ENCODE measurements around the gene CD207.

CD207 gene

DNA sequence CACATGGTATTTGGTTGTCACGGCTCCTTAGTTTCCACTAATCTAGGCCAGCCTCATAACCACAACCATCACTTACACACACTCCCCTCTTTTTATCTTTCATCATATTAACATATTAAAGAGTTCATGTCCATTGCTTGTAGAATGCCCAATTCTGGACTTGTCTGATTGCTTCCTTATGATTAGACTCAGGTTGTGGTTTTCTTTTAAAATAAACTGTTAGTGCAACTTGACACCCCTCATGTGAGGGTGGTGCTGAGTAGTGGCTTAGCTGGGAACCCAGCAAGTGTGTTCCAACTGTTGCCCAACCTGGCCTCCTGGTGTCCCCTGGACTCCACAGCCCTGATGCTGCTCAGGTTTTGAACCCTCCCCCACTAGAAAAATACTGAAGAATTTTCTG, 20.1 kb upstream of the CD207 start:
- TF ChIP-seq, protein P1, sequence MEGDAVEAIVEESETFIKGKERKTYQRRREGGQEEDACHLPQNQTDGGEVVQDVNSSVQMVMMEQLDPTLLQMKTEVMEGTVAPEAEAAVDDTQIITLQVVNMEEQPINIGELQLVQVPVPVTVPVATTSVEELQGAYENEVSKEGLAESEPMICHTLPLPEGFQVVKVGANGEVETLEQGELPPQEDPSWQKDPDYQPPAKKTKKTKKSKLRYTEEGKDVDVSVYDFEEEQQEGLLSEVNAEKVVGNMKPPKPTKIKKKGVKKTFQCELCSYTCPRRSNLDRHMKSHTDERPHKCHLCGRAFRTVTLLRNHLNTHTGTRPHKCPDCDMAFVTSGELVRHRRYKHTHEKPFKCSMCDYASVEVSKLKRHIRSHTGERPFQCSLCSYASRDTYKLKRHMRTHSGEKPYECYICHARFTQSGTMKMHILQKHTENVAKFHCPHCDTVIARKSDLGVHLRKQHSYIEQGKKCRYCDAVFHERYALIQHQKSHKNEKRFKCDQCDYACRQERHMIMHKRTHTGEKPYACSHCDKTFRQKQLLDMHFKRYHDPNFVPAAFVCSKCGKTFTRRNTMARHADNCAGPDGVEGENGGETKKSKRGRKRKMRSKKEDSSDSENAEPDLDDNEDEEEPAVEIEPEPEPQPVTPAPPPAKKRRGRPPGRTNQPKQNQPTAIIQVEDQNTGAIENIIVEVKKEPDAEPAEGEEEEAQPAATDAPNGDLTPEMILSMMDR (conservative IDR thresholded peaks at IDR 0.05; ENCODE audit: low read length), result no peak
- DNase-seq (ENCODE audit: low read depth), result peak; percentile 48
- H3K4me3 ChIP-seq (ENCODE audit: low read length), result no peak overlapping the region

DNA sequence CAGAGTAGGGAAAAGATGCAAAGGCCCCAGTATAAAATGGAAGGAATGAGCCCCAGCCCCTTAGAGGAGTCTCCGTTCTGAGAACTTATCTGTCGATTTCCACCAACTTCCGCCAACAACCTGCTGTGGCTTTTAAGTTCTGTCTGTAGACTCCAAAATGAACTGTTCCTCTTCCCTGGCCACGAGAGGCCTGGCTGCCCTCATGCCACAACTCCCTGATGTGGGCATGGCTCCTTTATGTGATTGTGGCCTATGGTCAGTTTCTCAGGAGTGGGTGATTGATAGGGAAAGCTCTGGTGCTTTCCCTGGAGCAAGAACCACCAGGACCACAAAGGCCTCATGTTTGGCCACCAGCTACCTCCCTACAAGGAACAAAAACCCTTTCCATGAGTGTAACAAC, 18.8 kb upstream of the CD207 start:
- no peak for DNase-seq (ENCODE audit: low read depth)
- TF ChIP-seq, protein P1 (conservative IDR thresholded peaks at IDR 0.05; ENCODE audit: low read length), result no peak
- no peak overlapping the region for H3K4me3 ChIP-seq (ENCODE audit: low read length)

DNA sequence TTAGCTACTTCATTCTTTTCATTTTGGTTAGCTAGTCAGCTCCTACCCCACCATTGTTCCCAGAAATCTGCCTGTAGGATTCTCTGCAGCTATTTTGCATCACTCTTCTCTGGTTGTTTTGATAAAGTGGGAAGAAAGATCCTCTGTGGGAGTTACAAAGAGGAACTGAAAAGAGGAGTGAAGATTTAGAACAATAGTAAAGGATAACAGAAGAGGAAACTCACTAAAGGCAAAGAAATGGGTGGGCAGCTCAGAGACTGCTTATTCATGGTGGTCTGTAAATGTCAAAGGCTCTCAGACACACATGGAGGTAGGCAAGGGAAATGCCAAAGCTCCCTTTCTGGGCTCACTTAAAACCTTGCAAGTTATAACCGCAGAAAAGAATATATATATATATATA, 17.2 kb upstream of the CD207 start:
- DNase-seq (ENCODE audit: low read depth), result no peak
- TF ChIP-seq, protein P1 (conservative IDR thresholded peaks at IDR 0.05; ENCODE audit: low read length), result no peak

DNA sequence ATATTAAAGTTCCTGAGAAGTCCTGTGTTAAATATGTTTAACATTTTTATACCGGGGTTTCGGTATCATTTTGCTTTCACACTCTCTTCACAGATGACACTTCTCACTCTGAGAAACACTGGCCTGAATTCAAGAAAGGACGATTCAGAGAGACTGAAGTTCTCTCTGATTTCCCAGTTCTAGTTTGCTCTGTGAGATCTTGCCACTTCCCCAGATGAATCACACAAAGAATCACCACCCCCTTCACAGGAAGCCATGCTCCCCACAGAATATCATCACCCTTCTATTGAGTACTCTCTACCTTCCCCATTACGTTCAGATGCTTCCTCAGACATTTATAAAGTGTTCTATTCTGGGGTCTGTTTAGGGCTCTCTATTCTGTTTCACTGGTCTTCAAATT, 16.1 kb upstream of the CD207 start:
- no peak overlapping the region for H3K4me3 ChIP-seq (ENCODE audit: low read length)
- DNase-seq (ENCODE audit: low read depth), result no peak
- TF ChIP-seq, protein P1 (conservative IDR thresholded peaks at IDR 0.05; ENCODE audit: low read length), result no peak

More for the DNA sequence above, 17.2 kb upstream of the CD207 start:
- H3K4me3 ChIP-seq (ENCODE audit: low read length), result no peak overlapping the region

DNA sequence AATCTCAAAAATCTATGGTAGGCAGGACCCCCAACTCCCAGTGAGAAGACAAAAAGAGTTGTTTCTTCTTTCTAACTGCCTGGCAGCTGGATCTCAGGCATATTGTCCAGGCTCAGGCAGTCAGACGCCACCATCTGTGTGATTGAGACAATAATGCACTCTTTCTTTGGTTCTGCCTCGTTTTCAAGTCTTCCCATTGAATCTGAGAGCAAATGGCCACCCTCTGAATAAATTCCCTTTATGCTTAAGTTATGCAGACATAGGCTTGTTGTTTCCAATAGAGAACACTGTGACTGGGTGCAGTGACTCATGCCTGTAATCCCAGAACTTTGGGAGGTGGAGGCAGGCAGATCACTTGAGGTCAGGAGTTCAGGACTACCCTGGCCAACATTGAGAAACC, 15.3 kb upstream of the CD207 start:
- H3K4me3 ChIP-seq (ENCODE audit: low read length), result no peak overlapping the region
- TF ChIP-seq, protein P1 (conservative IDR thresholded peaks at IDR 0.05; ENCODE audit: low read length), result no peak
- no peak for DNase-seq (ENCODE audit: low read depth)

DNA sequence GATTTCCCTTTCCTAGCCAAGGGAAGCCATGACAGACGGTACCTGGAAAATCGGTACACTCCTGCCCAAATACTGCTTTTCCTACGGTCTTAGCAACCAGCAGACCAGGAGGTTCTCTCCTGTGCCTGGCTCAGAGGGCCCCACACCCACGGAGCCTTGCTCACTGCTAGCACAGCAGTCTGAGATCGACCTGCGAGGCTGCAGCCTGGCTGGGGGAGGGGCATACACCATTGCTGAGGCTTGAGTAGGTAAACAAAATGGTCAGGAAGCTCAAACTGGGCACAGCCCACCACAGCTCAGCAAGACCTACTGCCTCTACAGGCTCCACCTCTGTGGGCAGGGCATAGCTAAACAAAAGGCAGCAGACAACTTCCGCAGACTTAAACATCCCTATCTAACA, 6.8 kb upstream of the CD207 start:
- TF ChIP-seq, protein P1 (conservative IDR thresholded peaks at IDR 0.05; ENCODE audit: low read length), result no peak
- DNase-seq (ENCODE audit: low read depth), result no peak
- H3K4me3 ChIP-seq (ENCODE audit: low read length), result no peak overlapping the region

DNA sequence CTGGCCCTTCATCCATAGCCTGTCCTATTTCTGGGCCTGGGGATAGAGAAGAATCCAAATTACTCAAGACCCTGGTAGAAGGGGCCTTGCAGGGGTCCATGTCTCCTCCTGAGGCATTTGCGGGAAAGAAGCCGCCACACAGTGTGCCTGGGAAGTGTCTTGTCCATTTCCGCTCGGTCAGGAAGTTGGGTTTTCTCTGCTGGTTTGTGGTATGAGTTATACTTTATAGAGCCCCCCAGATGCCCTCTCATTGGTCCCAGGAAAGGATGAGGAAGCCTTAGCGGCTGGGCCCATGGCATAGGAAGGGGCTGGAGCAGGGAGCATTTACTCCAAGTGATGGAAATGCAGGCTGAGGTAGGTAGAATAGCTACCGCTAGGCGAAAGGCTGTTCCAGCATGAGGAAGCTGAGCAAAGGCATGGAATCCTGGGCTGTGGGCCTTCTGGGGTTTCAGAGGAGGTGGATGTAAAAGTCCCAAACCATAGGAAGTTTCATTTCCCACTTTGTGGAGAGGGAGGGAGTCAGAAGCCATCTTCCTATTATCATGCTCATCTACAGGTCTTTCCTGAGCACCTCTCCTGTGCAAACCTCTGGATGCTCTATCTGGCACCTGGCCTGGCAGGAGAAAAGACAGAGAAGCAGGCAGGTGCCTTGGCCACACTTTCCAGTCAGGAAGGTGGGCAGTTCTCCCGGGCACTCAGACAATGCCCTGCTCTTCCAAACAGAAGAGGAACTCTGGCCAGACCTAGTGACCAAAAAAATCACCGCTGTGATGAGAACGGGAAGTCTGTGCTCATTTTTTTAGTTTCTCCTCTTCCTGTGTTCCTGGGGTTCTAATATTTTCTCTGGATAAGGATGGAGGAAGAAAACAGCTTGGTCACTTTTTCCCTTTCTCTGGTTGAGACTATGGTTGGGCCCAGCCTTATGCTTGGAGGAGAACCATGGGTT, 2.6 kb upstream of the CD207 start:
- H3K4me3 ChIP-seq (ENCODE audit: low read length), result no peak overlapping the region
- no peak for DNase-seq (ENCODE audit: low read depth)
- TF ChIP-seq, protein P1 (conservative IDR thresholded peaks at IDR 0.05; ENCODE audit: low read length), result no peak

All from AG10803 (cell line).